GM18507 (cell line): ENCODE measurements around the gene UBE2B.
"Not testable (repeated sequence)": the region's sequence is repeated elsewhere in the genome, so short reads cannot be mapped to it uniquely, and the experiment has no call there.

Source experiments
- DNase-seq: peaks from one replicate; pipeline ENCODE4 v3.0.0; 2011; ENCODE audit warnings: low read depth; ENCODE audit not compliant: insufficient read length; ENCODE audit errors: extremely low spot score
- FAIRE-seq: peaks from 2 replicates; lab custom pipeline; 2011; peaks lifted over from hg19 to GRCh38; lab: Jason Lieb, UNC

The UBE2B gene

GRCh38 chr5:134396274-134396673, 24.9 kb downstream of the UBE2B start:
- DNase-seq, result no peak
- no peak for FAIRE-seq

- FAIRE-seq, result no peak
- no peak for DNase-seq
Observed at GRCh38 chr5:134397196-134397595, 25.8 kb downstream of the UBE2B start.

GRCh38 chr5:134398609-134399155, 27.3 kb downstream of the UBE2B start:
- no peak for DNase-seq
- no peak for FAIRE-seq

- DNase-seq, result no peak
- FAIRE-seq, result no peak
Observed at GRCh38 chr5:134403951-134404350, 32.6 kb downstream of the UBE2B start.

GRCh38 chr5:134406390-134406789, 35.0 kb downstream of the UBE2B start:
- FAIRE-seq, result no peak
- no peak for DNase-seq

GRCh38 chr5:134409321-134409720, 38.0 kb downstream of the UBE2B start:
- no peak for FAIRE-seq
- DNase-seq, result no peak

GRCh38 chr5:134410822-134411221, 39.5 kb downstream of the UBE2B start:
- FAIRE-seq, result no peak
- DNase-seq, result no peak

- no peak for FAIRE-seq
- no peak for DNase-seq
Observed at GRCh38 chr5:134411228-134411545, 39.8 kb downstream of the UBE2B start.

GRCh38 chr5:134411546-134412266, 40.3 kb downstream of the UBE2B start, which contains the start of gene CDKN2AIPNL:
Gene CDKN2AIPNL (minus strand): TSS chr5:134411881. CDS start chr5:134411854, 27 bp downstream.
- DNase-seq (peak; percentile 90), FAIRE-seq (peak; percentile 82)

GRCh38 chr5:134413046-134413445, 41.7 kb downstream of the UBE2B start:
- DNase-seq, result no peak
- no peak for FAIRE-seq

- FAIRE-seq (no peak), DNase-seq (no peak)
Observed at GRCh38 chr5:134417707-134418106, 46.3 kb downstream of the UBE2B start.

- DNase-seq (no peak), FAIRE-seq (no peak)
Observed at GRCh38 chr5:134418958-134419357, 47.6 kb downstream of the UBE2B start.

GRCh38 chr5:134420343-134420742, 49.0 kb downstream of the UBE2B start:
- DNase-seq, result no peak
- FAIRE-seq, result no peak

- not testable (repeated sequence) for DNase-seq, FAIRE-seq
Observed at GRCh38 chr5:134421038-134421437, 49.7 kb downstream of the UBE2B start.

- FAIRE-seq (no peak), DNase-seq (no peak)
Observed at GRCh38 chr5:134422791-134423365, 51.5 kb downstream of the UBE2B start.

- DNase-seq (no peak), FAIRE-seq (no peak)
Observed at GRCh38 chr5:134423376-134423775, 52.0 kb downstream of the UBE2B start.

- no peak for DNase-seq
- no peak for FAIRE-seq
Observed at GRCh38 chr5:134426361-134426760, 55.0 kb downstream of the UBE2B start.

- FAIRE-seq, result no peak
Observed at GRCh38 chr5:134427540-134428041, 56.2 kb downstream of the UBE2B start.

GRCh38 chr5:134430001-134430569, 58.7 kb downstream of the UBE2B start:
- no peak for FAIRE-seq
- no peak for DNase-seq

More at GRCh38 chr5:134427540-134428041, 56.2 kb downstream of the UBE2B start:
- DNase-seq, result no peak

GRCh38 chr5:134432174-134432573, 60.8 kb downstream of the UBE2B start:
- FAIRE-seq, result no peak
- DNase-seq, result no peak
